AG04450 (cell line): Measurements from ENCODE around the gene FRRS1. TPM values are rescaled to one million over a fixed set of nuclear protein-coding genes. Genes with fewer than 3 reads are reported as not detected.

ENCODE experiments used
- CTCF ChIA-PET: fragments of 300-600, 350-600 bp; formaldehyde crosslinking; extraction: SDS; loops from one replicate; lab custom pipeline; 2022; ENCODE audit warnings: antibody characterized with exemption, inconsistent platforms; lab: Charles Lee
- POLR2A ChIA-PET: fragments of 350-600 bp; formaldehyde crosslinking; extraction: SDS; loops from one replicate; lab custom pipeline; 2021; ENCODE audit warnings: antibody characterized with exemption, inconsistent platforms; lab: Yijun Ruan, JAX
- DNase-seq: peaks from one replicate; pipeline ENCODE4 v3.0.0-alpha.2; 2011; ENCODE audit warnings: low read depth, low spot score
- H3K27ac ChIP-seq: one replicate; pipeline ENCODE4 v1.5.1; 2012; ENCODE audit warnings: low read depth, low read length, control low read depth
- H3K27me3 ChIP-seq: one replicate; pipeline ENCODE4 v1.6.0; 2012; ENCODE audit warnings: low read length; ENCODE audit not compliant: control insufficient read depth, insufficient read depth
- H3K4me3 ChIP-seq: 2 replicates; pipeline ENCODE4 v1.5.1; 2011; ENCODE audit warnings: mild to moderate bottlenecking, low read depth, low read length, control low read depth
- H3K9me3 ChIP-seq: 2 replicates; pipeline ENCODE4 v1.5.1; 2012; ENCODE audit warnings: low read length; ENCODE audit not compliant: control insufficient read depth, insufficient read depth
- CTCF ChIP-seq: IDR thresholded peaks from 2 replicates; pipeline ENCODE4 v1.5.1; 2011; ENCODE audit warnings: low read depth, low read length, control low read depth, inconsistent platforms
- polyA plus RNA-seq: library from polyadenylated mRNA; depleted of rRNA; stranded (reverse); fragments of >200 nt; gene quantifications from 2 replicates; pipeline ENCODE4 v1.2.3, GENCODE V29; 2011

The FRRS1 gene
- polyA plus RNA-seq, 1 experiment, result 9.7 TPM

- POLR2A ChIA-PET, result no interaction called here
- CTCF ChIA-PET, result interaction anchor here (1.7 to 6.1 kb wide), 2 partner anchors 223 to 524 kb away, joined by 4 to 56 read pairs; no protein-coding TSS in a partner anchor
- TF ChIP-seq CTCF, result no peak
- Histone ChIP-seq H3K27me3 (no peaks in the 10 kb centered on the region), H3K4me3 (no peak overlapping the region), H3K27ac (no peak overlapping the region), H3K9me3 (no peaks in the 10 kb centered on the region; the same call in 1 of the 2 replicates)
- no peak for DNase-seq
Measured at GRCh38 chr1:99704356-99704816, 62.0 kb downstream of the FRRS1 start.

DNA sequence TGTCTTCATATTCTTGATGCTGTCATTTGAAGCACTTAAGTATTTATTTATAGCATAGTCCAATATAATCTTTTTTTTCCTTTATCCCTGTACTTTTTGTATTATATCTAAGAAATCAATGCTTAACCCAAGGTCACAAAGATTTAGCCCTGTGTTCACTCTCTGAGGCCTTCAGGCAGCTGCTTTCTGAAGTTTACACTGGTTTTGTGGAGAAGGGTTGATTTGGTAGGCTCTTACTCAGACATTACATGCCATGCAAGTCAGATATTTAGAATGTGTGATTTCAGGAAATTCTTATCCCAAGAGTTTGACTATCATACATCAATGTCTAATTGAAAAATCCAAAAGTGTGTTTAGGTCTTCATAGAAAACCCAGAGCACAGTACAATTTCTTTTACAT lies 64.2 kb downstream of the FRRS1 start:
- Histone ChIP-seq H3K27ac (no peak overlapping the region), H3K9me3 (no peaks in the 10 kb centered on the region; the same call in 1 of the 2 replicates), H3K4me3 (no peak overlapping the region), H3K27me3 (no peaks in the 10 kb centered on the region)
- no peak for TF ChIP-seq CTCF
- POLR2A ChIA-PET, result no interaction called here
- CTCF ChIA-PET, result no interaction called here
- DNase-seq, result no peak

DNA sequence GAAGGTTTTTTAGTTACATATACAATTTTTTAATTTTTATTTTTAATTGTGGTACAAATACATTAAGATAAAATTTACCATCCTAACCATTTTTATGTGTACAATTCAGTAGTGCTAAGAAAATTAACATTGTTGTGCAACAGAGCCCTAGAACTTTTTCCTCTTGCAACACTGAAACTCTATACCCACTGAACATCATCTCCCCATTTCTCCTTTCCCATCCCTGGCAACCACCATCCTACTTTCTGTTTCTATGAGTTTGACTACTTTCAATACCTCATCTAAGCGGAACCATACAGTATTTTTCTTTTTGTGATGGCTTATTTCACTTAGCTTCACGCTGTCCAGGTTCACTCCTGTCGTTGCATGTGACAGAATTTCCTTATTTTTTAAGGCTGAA lies 66.4 kb downstream of the FRRS1 start:
- H3K4me3 ChIP-seq, result no peak overlapping the region
- ChIA-PET CTCF (no interaction called here), POLR2A (no interaction called here)
- no peak for TF ChIP-seq CTCF
- no peak overlapping the region for H3K27ac ChIP-seq
- DNase-seq, result no peak
- H3K9me3 ChIP-seq, result no peaks in the 10 kb centered on the region; the same call in 1 of the 2 replicates
- no peaks in the 10 kb centered on the region for H3K27me3 ChIP-seq

DNA sequence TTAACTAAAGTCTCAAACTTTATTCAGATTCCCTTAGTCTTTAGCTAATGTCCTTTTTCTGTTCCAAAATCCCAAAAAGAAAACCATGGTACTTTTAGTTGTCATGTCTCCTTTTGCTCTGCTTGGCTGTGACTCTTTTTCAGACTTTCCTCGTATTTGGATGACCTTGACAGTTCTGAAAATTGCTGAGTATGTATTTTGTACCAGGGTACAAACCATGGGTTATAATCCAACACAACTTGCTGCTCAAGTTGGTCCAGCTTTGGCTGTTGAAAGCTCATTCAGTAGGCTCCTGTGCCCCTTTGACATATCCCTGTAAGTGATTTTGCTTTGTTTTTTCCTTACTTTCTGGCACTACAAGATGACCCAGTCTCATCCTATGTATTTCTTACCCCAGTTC lies 68.9 kb downstream of the FRRS1 start:
- Histone ChIP-seq H3K27me3 (no peaks in the 10 kb centered on the region), H3K27ac (no peak overlapping the region), H3K9me3 (no peaks in the 10 kb centered on the region), H3K4me3 (no peak overlapping the region)
- DNase-seq, result no peak
- POLR2A ChIA-PET, result no interaction called here
- no peak for TF ChIP-seq CTCF
- CTCF ChIA-PET, result no interaction called here

DNA sequence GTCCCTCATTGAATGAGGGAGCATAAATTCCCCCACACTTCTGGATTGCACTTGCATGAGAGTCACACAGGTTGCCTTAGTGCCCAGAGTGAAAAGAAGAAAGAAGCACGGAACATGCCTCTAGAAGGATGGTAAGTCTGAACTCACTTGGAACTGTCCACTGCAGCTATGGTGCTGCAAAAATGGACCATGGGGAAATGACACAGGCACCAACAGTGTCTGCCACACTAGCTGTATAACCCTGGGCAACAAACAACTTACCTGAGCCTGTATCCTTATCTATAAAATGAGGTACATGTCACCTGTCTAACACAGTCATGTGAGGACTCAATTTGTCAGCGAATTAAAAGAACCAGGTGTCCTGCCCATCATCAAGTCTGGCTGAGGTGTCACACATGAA lies 69.8 kb downstream of the FRRS1 start:
- Histone ChIP-seq H3K4me3 (no peak overlapping the region), H3K9me3 (no peaks in the 10 kb centered on the region), H3K27ac (no peak overlapping the region), H3K27me3 (no peaks in the 10 kb centered on the region)
- no peak for DNase-seq
- no peak for TF ChIP-seq CTCF
- POLR2A ChIA-PET, result no interaction called here
- CTCF ChIA-PET, result no interaction called here
